Stimulated activated CD4-positive, alpha-beta T cell treated with anti-CD3 and anti-CD28 coated beads, Interleukin-4, amount 100 ng/mL, for 24 hours (primary cell): ENCODE results near the gene UBR7.

Experiments used
- DNase-seq: peaks from one replicate; pipeline ENCODE4 v3.0.0-alpha.2; 2020

The UBR7 gene

GRCh38 chr14:93266127-93266526 lies 59.1 kb downstream of the UBR7 start:
- DNase-seq, result no peak

GRCh38 chr14:93267149-93267711 lies 60.2 kb downstream of the UBR7 start:
- DNase-seq, result no peak

- no peak for DNase-seq
Observed at GRCh38 chr14:93268406-93268805, 61.4 kb downstream of the UBR7 start.

DNA sequence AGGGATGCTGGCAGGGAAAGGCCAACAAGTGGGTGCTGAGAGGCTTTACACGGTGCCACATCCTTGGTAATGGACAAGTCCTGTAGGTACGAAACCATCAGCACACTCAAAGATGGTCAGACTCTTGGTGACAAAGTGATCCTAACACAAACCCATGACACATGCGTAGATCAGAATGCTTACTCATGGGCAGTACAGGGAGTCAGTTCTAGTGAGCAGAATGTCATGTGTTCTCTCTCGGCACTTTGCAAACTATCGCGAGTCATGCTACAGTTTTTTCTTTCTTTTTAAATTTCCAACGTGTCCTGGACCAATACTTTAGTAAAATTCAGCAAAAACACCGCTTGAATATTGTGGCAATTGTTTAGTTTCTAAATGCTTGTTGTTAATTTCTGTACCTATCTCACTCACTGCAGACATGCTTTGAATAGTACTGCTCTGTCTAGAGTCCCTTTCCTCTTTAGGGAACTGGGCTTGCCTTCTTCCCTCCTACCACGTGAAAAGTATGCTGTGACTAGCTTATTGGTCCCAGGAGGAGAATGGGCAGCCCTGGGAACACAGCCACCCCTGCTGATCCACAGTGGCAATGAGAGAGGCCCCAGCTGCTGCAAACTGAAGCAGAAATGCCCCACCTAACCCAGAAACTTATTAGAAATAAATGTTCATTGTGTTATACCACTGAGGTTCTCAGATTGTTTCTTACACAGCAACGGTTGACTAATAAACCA lies 62.4 kb downstream of the UBR7 start:
- DNase-seq, result no peak

DNA sequence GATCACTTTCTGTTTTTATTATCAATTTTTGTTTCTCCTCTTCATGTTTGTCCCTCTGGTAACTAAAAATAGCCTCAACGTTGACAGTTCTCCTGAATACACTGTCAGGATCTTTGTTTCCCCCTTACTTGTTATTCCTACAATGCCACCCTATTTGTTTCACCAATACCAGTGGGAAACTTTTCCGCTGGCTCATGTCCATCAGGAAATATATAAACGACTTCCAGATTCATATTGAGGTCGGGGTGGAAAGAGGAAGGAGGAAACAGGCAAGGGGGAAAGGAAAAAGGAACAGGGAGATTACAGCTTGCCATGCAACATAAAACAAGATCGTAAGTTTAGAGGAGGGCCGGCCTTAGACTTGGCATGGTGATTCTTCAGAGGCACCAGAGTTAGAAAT lies 64.1 kb downstream of the UBR7 start:
- no peak for DNase-seq

GRCh38 chr14:93274055-93274806 lies 67.2 kb downstream of the UBR7 start:
- no peak for DNase-seq

DNA sequence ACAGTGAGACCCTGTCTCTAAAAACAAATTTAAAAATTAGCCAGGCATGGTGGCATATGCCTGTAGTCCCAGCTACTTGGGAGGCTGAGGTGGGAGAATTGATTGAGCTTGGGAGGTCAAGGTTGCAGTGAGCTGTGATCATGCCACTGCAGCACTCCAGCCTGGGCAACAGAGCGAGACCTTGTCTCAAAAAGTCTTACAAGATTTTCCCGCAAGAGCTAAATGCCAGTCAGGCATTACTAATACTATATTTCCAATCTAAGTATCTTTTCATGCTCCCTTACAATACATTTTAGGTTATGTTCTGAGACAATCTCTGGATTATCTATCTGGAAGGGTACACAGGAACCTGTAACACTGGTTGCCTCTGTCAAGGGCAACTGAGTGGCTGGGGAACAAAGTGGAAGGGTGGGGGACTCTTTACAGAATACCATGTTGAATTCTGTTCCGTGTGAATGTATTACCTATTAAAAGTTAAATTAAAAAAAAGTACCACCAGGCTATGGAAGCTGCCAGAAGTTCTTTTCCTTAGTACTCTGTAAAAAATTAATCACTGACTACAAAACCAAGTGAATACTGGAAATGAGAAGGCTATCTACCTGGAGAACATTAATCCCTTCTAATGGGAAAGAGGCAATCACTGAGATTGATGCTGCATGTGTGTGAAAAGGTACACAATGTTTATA lies 69.1 kb downstream of the UBR7 start:
- no peak for DNase-seq
